ENCODE measurements around the gene FAM120A.

Gene FAM120A

GRCh38 chr9:93597871-93598646 lies 146.6 kb downstream of the FAM120A start:
- DNase-seq = no peak

- DNase-seq = no peak
These were observed 147.3 kb downstream of the FAM120A start for GRCh38 chr9:93598647-93599241.

- no peak for DNase-seq
These were observed 148.3 kb downstream of the FAM120A start for GRCh38 chr9:93599571-93600403.

- no peak for DNase-seq
These were observed 149.0 kb downstream of the FAM120A start for GRCh38 chr9:93600504-93600903.

GRCh38 chr9:93601063-93601462 lies 149.6 kb downstream of the FAM120A start:
- DNase-seq = no peak

GRCh38 chr9:93601666-93602065 lies 150.2 kb downstream of the FAM120A start:
- no peak for DNase-seq

GRCh38 chr9:93603011-93603410 lies 151.5 kb downstream of the FAM120A start:
- DNase-seq = no peak

- no peak for DNase-seq
These were observed 152.4 kb downstream of the FAM120A start for GRCh38 chr9:93603906-93604326.

- DNase-seq = no peak
These were observed 154.7 kb downstream of the FAM120A start for GRCh38 chr9:93606187-93606586.

- no peak for DNase-seq
These were observed 158.7 kb downstream of the FAM120A start for GRCh38 chr9:93610206-93610605.

GRCh38 chr9:93612052-93612795 lies 160.7 kb downstream of the FAM120A start:
- no peak for DNase-seq

- no peak for DNase-seq
These were observed 161.3 kb downstream of the FAM120A start for GRCh38 chr9:93612796-93613154.

- no peak for DNase-seq
These were observed 161.7 kb downstream of the FAM120A start for GRCh38 chr9:93613174-93613573.

GRCh38 chr9:93613791-93614190 lies 162.3 kb downstream of the FAM120A start:
- no peak for DNase-seq

- DNase-seq = no peak
These were observed 163.5 kb downstream of the FAM120A start for GRCh38 chr9:93614830-93615468.
